Tibial artery (tissue), 4 donors: Measurements from ENCODE around the gene CPSF7.
A peak's percentile ranks its signal among the peaks of the same experiment; 100 is the strongest.

Experiments used
- DNase-seq, 2 donors: peaks; one replicate each; pipeline ENCODE4 v3.0.0-alpha.2; 2019
- H3K27ac ChIP-seq, 2 donors: fragments of 200-600 bp; sonication (generic) in 1 of 2; 1 replicate in 1 of 2; 2 replicates in 1 of 2; pipeline ENCODE4 v1.5.1; 2018 to 2019; ENCODE audit warnings: mild to moderate bottlenecking in 1 of 2
- H3K27me3 ChIP-seq, 2 donors: fragments of 200-600 bp; sonication (generic) in 1 of 2; one replicate each; pipeline versions ENCODE4 v1.5.1 to v1.6.0; 2016 to 2019
- H3K36me3 ChIP-seq, 3 donors: fragments of 200-600 bp; sonication (generic) in 2 of 3; one replicate each; pipeline ENCODE4 v1.5.1; 2016 to 2019; ENCODE audit warnings: mild to moderate bottlenecking in 2 of 3
- H3K4me1 ChIP-seq, 4 donors: fragments of 200-600 bp; sonication (generic) in 2 of 4; 1 replicate in 3 of 4; 2 replicates in 1 of 4; pipeline ENCODE4 v1.5.1; 2016 to 2019
- H3K4me3 ChIP-seq, 2 donors: fragments of 200-600 bp; sonication (generic) in 1 of 2; 1 replicate in 1 of 2; 2 replicates in 1 of 2; pipeline ENCODE4 v1.5.1; 2018 to 2019; ENCODE audit warnings: mild to moderate bottlenecking in 2 of 2
- H3K9me3 ChIP-seq, 3 donors: fragments of 200-600 bp; sonication (generic) in 1 of 3; one replicate each; pipeline ENCODE4 v1.5.1; 2016 to 2019
- CTCF ChIP-seq, 2 experiments: fragments of 200-600 bp in 1 of 2; fragments of 450-650 bp in 1 of 2; IDR thresholded peaks; one replicate each; pipeline ENCODE4 v1.5.1; 2017 to 2019; ENCODE audit warnings: antibody characterized with exemption in 2 of 2, mild to moderate bottlenecking in 1 of 2, moderate library complexity in 1 of 2
- intact Hi-C: fragments of 100-400 bp; cut with DNase I; formaldehyde crosslinking; loops from one replicate; pipeline ENCODE4 v1.15.0; 2023; ENCODE audit warnings: low total_unique reads

The CPSF7 gene

GRCh38 chr11:61370349-61371005, 59.3 kb downstream of the CPSF7 start:
- Histone ChIP-seq H3K27me3 (no peaks in the 10 kb centered on the region), H3K4me3 (no peak overlapping the region), H3K36me3 (peaks cover 35 to 71% (median 47%) of the 10 kb centered on the region in 3 donors), H3K27ac (peak overlapping the region in 1 of 2 donors; percentile 3), H3K4me1 (peaks cover 0 to 14% (median 2%) of the 10 kb centered on the region in 4 donors), H3K9me3 (no peaks in the 10 kb centered on the region)
- DNase-seq: no peak
- no peak for TF ChIP-seq CTCF (IDR thresholded peaks at IDR 0.05)
- intact Hi-C loops: no loop called here

- TF ChIP-seq CTCF (IDR thresholded peaks at IDR 0.05): no peak
- H3K4me3 ChIP-seq: no peak overlapping the region
- intact Hi-C loops: no loop called here
- peaks cover 0 to 16% (median 2%) of the 10 kb centered on the region in 4 donors for H3K4me1 ChIP-seq
- DNase-seq: peak; percentile 54 to 83
- no peaks in the 10 kb centered on the region for H3K9me3 ChIP-seq
- peak overlapping the region in 1 of 2 donors; percentile 3 for H3K27ac ChIP-seq
- H3K27me3 ChIP-seq: no peaks in the 10 kb centered on the region
- peaks cover 43 to 71% (median 55%) of the 10 kb centered on the region in 3 donors for H3K36me3 ChIP-seq
Measured at GRCh38 chr11:61369372-61370348, 60.1 kb downstream of the CPSF7 start.

- no peak overlapping the region for H3K4me3 ChIP-seq
- H3K27ac ChIP-seq: no peak overlapping the region
- intact Hi-C loops: no loop called here
- peaks cover 0 to 19% (median 2%) of the 10 kb centered on the region in 4 donors for H3K4me1 ChIP-seq
- no peak for TF ChIP-seq CTCF (IDR thresholded peaks at IDR 0.05)
- H3K9me3 ChIP-seq: no peaks in the 10 kb centered on the region
- no peak for DNase-seq
- no peaks in the 10 kb centered on the region for H3K27me3 ChIP-seq
- peaks cover 50 to 76% (median 59%) of the 10 kb centered on the region in 3 donors for H3K36me3 ChIP-seq
Measured at GRCh38 chr11:61368646-61369045, 61.1 kb downstream of the CPSF7 start.

- H3K4me1 ChIP-seq: peaks cover 0 to 30% (median 11%) of the 10 kb centered on the region in 4 donors
- no peak for DNase-seq
- peak overlapping the region in 1 of 2 donors; percentile 63 for H3K27ac ChIP-seq
- H3K4me3 ChIP-seq: no peak overlapping the region
- no peaks in the 10 kb centered on the region for H3K27me3 ChIP-seq
- no peak for TF ChIP-seq CTCF (IDR thresholded peaks at IDR 0.05)
- H3K9me3 ChIP-seq: no peaks in the 10 kb centered on the region
- intact Hi-C loops: no loop called here
- peaks cover 50 to 76% (median 59%) of the 10 kb centered on the region in 3 donors for H3K36me3 ChIP-seq
Measured at GRCh38 chr11:61367406-61367805, 62.4 kb downstream of the CPSF7 start.

- DNase-seq: no peak
- intact Hi-C loops: no loop called here
- peaks cover 50 to 54% (median 50%) of the 10 kb centered on the region in 3 donors for H3K36me3 ChIP-seq
- no peak for TF ChIP-seq CTCF (IDR thresholded peaks at IDR 0.05)
- no peaks in the 10 kb centered on the region for H3K27me3 ChIP-seq
- peaks cover 0 to 50% (median 16%) of the 10 kb centered on the region in 4 donors for H3K4me1 ChIP-seq
- H3K27ac ChIP-seq: peak overlapping the region in 1 of 2 donors; percentile 6
- no peaks in the 10 kb centered on the region for H3K9me3 ChIP-seq
- H3K4me3 ChIP-seq: no peak overlapping the region
Measured at GRCh38 chr11:61364012-61364675, 65.6 kb downstream of the CPSF7 start.
